Keratinocyte (primary cell): Measurements from ENCODE around the gene CELF5. TPM values are rescaled to one million over a fixed set of nuclear protein-coding genes. Genes with fewer than 3 reads are reported as not detected.

ENCODE experiments used
- DNase-seq: peaks from one replicate; pipeline ENCODE4 v3.0.0-alpha.2; 2011; ENCODE audit warnings: low read depth, missing footprints, low spot score
- FAIRE-seq: peaks from 2 replicates; lab custom pipeline; 2011; peaks lifted over from hg19 to GRCh38; lab: Jason Lieb, UNC
- H2AFZ ChIP-seq: 2 replicates; pipeline ENCODE4 v1.6.0; 2012; ENCODE audit warnings: low read length, control low read depth, inconsistent platforms; ENCODE audit not compliant: control insufficient read depth
- H3K27ac ChIP-seq: 2 replicates; pipeline ENCODE4 v1.5.1; 2011; ENCODE audit warnings: low read length; ENCODE audit not compliant: control insufficient read depth, insufficient read depth
- H3K27me3 ChIP-seq: 3 replicates; pipeline ENCODE4 v1.6.0; 2011; ENCODE audit warnings: low read length; ENCODE audit not compliant: control insufficient read depth, insufficient read depth; ENCODE audit errors: extremely low read depth
- H3K36me3 ChIP-seq, 2 experiments: 2 replicates in 1 of 2; 3 replicates in 1 of 2; pipeline ENCODE4 v1.5.1; 2011; ENCODE audit warnings: low read length in 2 of 2, mild to moderate bottlenecking in 1 of 2; ENCODE audit not compliant: control insufficient read depth in 2 of 2, insufficient read depth in 2 of 2; ENCODE audit errors: extremely low read depth in 1 of 2
- H3K4me1 ChIP-seq: 3 replicates; pipeline ENCODE4 v1.5.1; 2011; ENCODE audit warnings: low read length; ENCODE audit not compliant: control insufficient read depth, insufficient read depth; ENCODE audit errors: extremely low read depth
- H3K4me2 ChIP-seq: 3 replicates; pipeline ENCODE4 v1.6.0; 2011; ENCODE audit warnings: low read depth, low read length; ENCODE audit not compliant: control insufficient read depth, insufficient read depth; ENCODE audit errors: extremely low read depth
- H3K4me3 ChIP-seq, 3 experiments: fragments of 200-600 bp in 1 of 3; sonication (generic) in 1 of 3; 2 replicates in 2 of 3; 3 replicates in 1 of 3; pipeline ENCODE4 v1.5.1; 2011 to 2016; ENCODE audit warnings: low read length in 3 of 3, mild to moderate bottlenecking in 3 of 3, control low read depth in 2 of 3, inconsistent platforms in 1 of 3, low read depth in 1 of 3, mixed read lengths in 1 of 3, mixed run types in 1 of 3, moderate library complexity in 1 of 3; ENCODE audit not compliant: control insufficient read depth in 2 of 3, insufficient read depth in 2 of 3; ENCODE audit errors: extremely low read depth in 1 of 3
- H3K79me2 ChIP-seq: 2 replicates; pipeline ENCODE4 v1.6.0; 2012; ENCODE audit warnings: low read length; ENCODE audit not compliant: control insufficient read depth, insufficient read depth
- H3K9ac ChIP-seq: 3 replicates; pipeline ENCODE4 v1.6.0; 2011; ENCODE audit warnings: low read length; ENCODE audit not compliant: control insufficient read depth, insufficient read depth; ENCODE audit errors: extremely low read depth
- H3K9me1 ChIP-seq: 3 replicates; pipeline ENCODE4 v1.6.0; 2011; ENCODE audit warnings: low read length; ENCODE audit not compliant: control insufficient read depth, insufficient read depth; ENCODE audit errors: extremely low read depth
- H3K9me3 ChIP-seq: 2 replicates; pipeline ENCODE4 v1.5.1; 2012; ENCODE audit warnings: low read depth, low read length; ENCODE audit not compliant: control insufficient read depth
- H4K20me1 ChIP-seq: 3 replicates; pipeline ENCODE4 v1.6.0; 2011; ENCODE audit warnings: low read length; ENCODE audit not compliant: control insufficient read depth, insufficient read depth; ENCODE audit errors: extremely low read depth
- EZH2 ChIP-seq: IDR thresholded peaks from one replicate; pipeline ENCODE4 v1.6.1; 2012; ENCODE audit warnings: inconsistent platforms, mild to moderate bottlenecking, low read length, moderate library complexity
- dilution Hi-C: fragments of 300-500 bp; cut with MboI; formaldehyde crosslinking; loops from one replicate; pipeline ENCODE4 v1.7.0; 2020; ENCODE audit warnings: low sequenced_read_pairs; ENCODE audit not compliant: extremely low pct_ligation_motif_present
- polyA plus RNA-seq, 5 experiments: library from polyadenylated mRNA; depleted of rRNA in 3 of 5; stranded (reverse) in 3 of 5; stranded (forward) in 1 of 5; unstranded in 1 of 5; fragments of >200 nt; gene quantifications; 1 replicate in 1 of 5; 2 replicates in 3 of 5; 3 replicates in 1 of 5; pipeline versions ENCODE4 v1.2.1 to v1.2.3, GENCODE V29; 2011 to 2012; ENCODE audit warnings: missing spikeins in 2 of 5, low read depth in 1 of 5, low replicate concordance in 1 of 5
- TF ChIP-seq, protein P1 (sequence below), 3 experiments: IDR thresholded peaks in 1 of 3; conservative IDR thresholded peaks in 1 of 3; optimal IDR thresholded peaks in 1 of 3; 2 replicates in 2 of 3; 3 replicates in 1 of 3; pipeline versions ENCODE3 to v1.5.1; 2011; ENCODE audit warnings: low read length in 3 of 3, mild to moderate bottlenecking in 3 of 3, moderate library complexity in 2 of 3, control low read depth in 1 of 3, inconsistent platforms in 1 of 3; ENCODE audit not compliant: insufficient read depth in 2 of 3; ENCODE audit errors: extremely low read depth in 1 of 3

The CELF5 gene
- polyA plus RNA-seq, 1 donor (not counting 4 experiments of a cell fraction or from before 2014, with no cell fraction given): 0.04 TPM

DNA sequence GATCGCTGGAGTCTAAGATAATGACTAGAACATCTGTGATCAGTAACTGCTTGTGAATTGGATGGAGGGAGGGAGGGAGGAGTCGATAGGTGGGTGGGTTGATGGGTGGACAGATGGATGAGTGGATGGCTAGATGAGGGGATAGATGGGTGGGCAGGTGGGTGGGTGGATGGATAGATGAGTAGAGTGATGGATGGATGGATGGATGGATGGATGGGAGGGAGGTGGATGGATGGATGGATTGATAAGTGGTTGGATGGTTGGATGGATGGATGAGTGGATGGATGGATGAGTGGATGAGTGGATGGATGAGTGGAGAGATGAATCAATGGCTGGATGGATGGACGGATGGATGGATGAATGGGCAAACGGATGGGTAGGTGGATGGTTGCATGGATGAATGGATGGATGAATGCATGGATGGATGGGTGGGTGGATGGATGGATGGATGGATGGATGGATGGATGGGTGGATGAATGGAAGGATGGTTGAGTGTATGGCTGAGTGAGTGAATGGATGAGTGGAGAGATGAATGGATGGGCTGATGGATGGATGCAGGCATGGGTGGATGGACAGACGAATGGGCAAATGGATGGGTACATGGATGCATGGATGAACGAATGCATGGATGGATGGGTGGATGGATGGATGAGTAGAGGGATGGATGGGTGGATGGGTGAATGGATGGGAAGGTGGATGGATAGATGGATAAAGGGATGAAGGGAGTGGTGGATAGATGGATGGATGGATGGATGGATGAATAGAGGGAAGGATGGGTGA is 97.9 kb downstream of the CELF5 start:
- Histone ChIP-seq H3K4me3 (no peak overlapping the region), H2AFZ (no peak overlapping the region), H3K4me2 (no peak overlapping the region), H3K9me1 (no peaks in the 10 kb centered on the region), H4K20me1 (no peaks in the 10 kb centered on the region), H3K9me3 (no peaks in the 10 kb centered on the region), H3K9ac (no peak overlapping the region), H3K27me3 (peaks cover 13% of the 10 kb centered on the region), H3K4me1 (peaks cover 3% of the 10 kb centered on the region), H3K36me3 (no peaks in the 10 kb centered on the region), H3K79me2 (no peaks in the 10 kb centered on the region), H3K27ac (no peak overlapping the region)
- DNase-seq: no peak
- dilution Hi-C loops: no loop called here
- no peak for FAIRE-seq
- TF ChIP-seq, protein P1, sequence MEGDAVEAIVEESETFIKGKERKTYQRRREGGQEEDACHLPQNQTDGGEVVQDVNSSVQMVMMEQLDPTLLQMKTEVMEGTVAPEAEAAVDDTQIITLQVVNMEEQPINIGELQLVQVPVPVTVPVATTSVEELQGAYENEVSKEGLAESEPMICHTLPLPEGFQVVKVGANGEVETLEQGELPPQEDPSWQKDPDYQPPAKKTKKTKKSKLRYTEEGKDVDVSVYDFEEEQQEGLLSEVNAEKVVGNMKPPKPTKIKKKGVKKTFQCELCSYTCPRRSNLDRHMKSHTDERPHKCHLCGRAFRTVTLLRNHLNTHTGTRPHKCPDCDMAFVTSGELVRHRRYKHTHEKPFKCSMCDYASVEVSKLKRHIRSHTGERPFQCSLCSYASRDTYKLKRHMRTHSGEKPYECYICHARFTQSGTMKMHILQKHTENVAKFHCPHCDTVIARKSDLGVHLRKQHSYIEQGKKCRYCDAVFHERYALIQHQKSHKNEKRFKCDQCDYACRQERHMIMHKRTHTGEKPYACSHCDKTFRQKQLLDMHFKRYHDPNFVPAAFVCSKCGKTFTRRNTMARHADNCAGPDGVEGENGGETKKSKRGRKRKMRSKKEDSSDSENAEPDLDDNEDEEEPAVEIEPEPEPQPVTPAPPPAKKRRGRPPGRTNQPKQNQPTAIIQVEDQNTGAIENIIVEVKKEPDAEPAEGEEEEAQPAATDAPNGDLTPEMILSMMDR (optimal IDR thresholded peaks at IDR 0.05 in 1 of 3, IDR thresholded peaks at IDR 0.05 in 1 of 3, conservative IDR thresholded peaks at IDR 0.05 in 1 of 3; ENCODE audit: extremely low read depth in 1 of 3, insufficient read depth in 2 of 3, low read length in 3 of 3): no peak
- no peak for TF ChIP-seq EZH2

DNA sequence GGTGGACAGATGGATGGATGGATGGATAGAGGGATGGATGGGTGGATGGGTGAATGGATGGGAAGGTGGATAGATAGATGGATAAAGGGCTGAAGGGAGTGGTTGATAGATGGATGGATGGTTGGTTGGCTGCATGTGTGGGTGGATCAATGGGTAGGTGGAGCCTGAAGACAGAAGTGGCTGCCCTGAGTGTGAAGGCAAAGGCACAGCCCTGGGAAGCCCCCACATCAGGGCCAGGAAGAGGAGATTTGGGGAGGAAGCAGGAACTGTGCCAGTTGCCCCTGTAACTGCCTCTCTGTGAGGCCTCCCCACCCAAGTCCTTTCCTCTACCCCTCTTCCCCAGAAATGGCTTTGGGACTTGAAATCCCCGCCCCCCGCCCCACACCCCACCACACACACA is 98.6 kb downstream of the CELF5 start:
- Histone ChIP-seq H3K36me3 (no peaks in the 10 kb centered on the region), H3K9me3 (no peaks in the 10 kb centered on the region), H3K4me3 (no peak overlapping the region), H3K27ac (no peak overlapping the region), H3K4me2 (no peak overlapping the region), H2AFZ (no peak overlapping the region), H4K20me1 (no peaks in the 10 kb centered on the region), H3K9ac (no peak overlapping the region), H3K79me2 (no peaks in the 10 kb centered on the region), H3K4me1 (peaks cover 3% of the 10 kb centered on the region), H3K27me3 (peaks cover 13% of the 10 kb centered on the region), H3K9me1 (no peaks in the 10 kb centered on the region)
- dilution Hi-C loops: no loop called here
- TF ChIP-seq EZH2: no peak
- TF ChIP-seq, protein P1 (optimal IDR thresholded peaks at IDR 0.05 in 1 of 3, IDR thresholded peaks at IDR 0.05 in 1 of 3, conservative IDR thresholded peaks at IDR 0.05 in 1 of 3; ENCODE audit: extremely low read depth in 1 of 3, insufficient read depth in 2 of 3, low read length in 3 of 3): no peak
- DNase-seq (no peak), FAIRE-seq (no peak)
